Measurements from ENCODE around the gene ZNF407. TPM values are rescaled to one million over a fixed set of nuclear protein-coding genes. Genes with fewer than 3 reads are reported as not detected.
"Not testable (repeated sequence)": the region's sequence is repeated elsewhere in the genome, so short reads cannot be mapped to it uniquely, and the experiment has no call there.

Gene ZNF407
- total and polyA plus RNA-seq, 4 donors = 2.8 to 34.9 (median 9.5) TPM

DNA sequence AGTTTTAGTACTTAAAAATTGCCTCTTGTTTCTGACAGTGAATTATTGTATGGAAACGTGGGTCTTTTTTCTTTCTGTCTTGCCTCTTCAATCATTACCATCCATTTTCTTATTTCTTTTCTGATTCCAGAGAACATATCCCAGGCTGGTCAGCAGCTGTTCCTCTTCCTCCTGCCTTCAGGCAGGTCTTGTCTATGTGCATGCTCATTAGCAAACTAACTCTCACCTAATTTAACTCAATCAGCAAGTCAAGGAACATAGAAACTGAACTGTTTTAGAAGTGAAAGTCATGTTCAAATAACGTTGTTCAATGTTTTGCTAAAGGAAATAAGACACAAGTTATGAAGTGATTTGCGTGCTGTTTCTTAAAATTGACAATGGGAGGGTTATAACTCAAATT, 369.8 kb downstream of the ZNF407 start:
- no peak overlapping the region for H3K9ac ChIP-seq (ENCODE audit: insufficient read depth in 1 of 2, low read length in 2 of 2)
- DNase-seq = no peak
- H3K4me3 ChIP-seq = no peak overlapping the region
- no peaks in the 10 kb centered on the region for H3K36me3 ChIP-seq (ENCODE audit: control insufficient read depth in 4 of 4, insufficient read depth in 4 of 4, low read length in 4 of 4)
- no peak for ATAC-seq (ENCODE audit: insufficient read depth, low FRiP score)
- H3K27ac ChIP-seq (ENCODE audit: low read depth in 1 of 2, low read length in 1 of 2) = no peak overlapping the region
- H3K9me3 ChIP-seq (ENCODE audit: control insufficient read depth in 4 of 4, insufficient read depth in 3 of 4, low read length in 3 of 4) = peaks cover 0 to under 1% (median 0%) of the 10 kb centered on the region in 4 donors
- no peak for TF ChIP-seq CTCF (IDR thresholded peaks at IDR 0.05; ENCODE audit: control extremely low read depth, extremely low read depth)
- WGBS, 2 donors = 81 to 82% methylated on average over 3 of the region's 3 CpGs
- no peaks in the 10 kb centered on the region for H3K4me1 ChIP-seq (ENCODE audit: control insufficient read depth in 5 of 5, insufficient read depth in 5 of 5, low read length in 5 of 5)
- no peaks in the 10 kb centered on the region for H3K27me3 ChIP-seq (ENCODE audit: control insufficient read depth in 3 of 3, insufficient read depth in 3 of 3, low read length in 2 of 3)

GRCh38 chr18:74967979-74968378, 370.3 kb downstream of the ZNF407 start:
- 99 to 100% methylated on average over 2 of the region's 2 CpGs for WGBS, 2 donors
- Histone ChIP-seq H3K4me3 (no peak overlapping the region), H3K4me1 (ENCODE audit: control insufficient read depth in 5 of 5, insufficient read depth in 5 of 5, low read length in 5 of 5) (no peaks in the 10 kb centered on the region), H3K9me3 (ENCODE audit: control insufficient read depth in 4 of 4, insufficient read depth in 3 of 4, low read length in 3 of 4) (no peaks in the 10 kb centered on the region), H3K36me3 (ENCODE audit: control insufficient read depth in 4 of 4, insufficient read depth in 4 of 4, low read length in 4 of 4) (no peaks in the 10 kb centered on the region), H3K9ac (ENCODE audit: insufficient read depth in 1 of 2, low read length in 2 of 2) (no peak overlapping the region), H3K27ac (ENCODE audit: low read depth in 1 of 2, low read length in 1 of 2) (no peak overlapping the region), H3K27me3 (ENCODE audit: control insufficient read depth in 3 of 3, insufficient read depth in 3 of 3, low read length in 2 of 3) (no peaks in the 10 kb centered on the region)
- ATAC-seq (ENCODE audit: insufficient read depth, low FRiP score) = no peak
- DNase-seq = no peak
- no peak for TF ChIP-seq CTCF (IDR thresholded peaks at IDR 0.05; ENCODE audit: control extremely low read depth, extremely low read depth)

GRCh38 chr18:74971358-74971757, 373.7 kb downstream of the ZNF407 start:
- H3K27ac ChIP-seq (ENCODE audit: low read depth in 1 of 2, low read length in 1 of 2); H3K4me3 ChIP-seq; H3K4me1 ChIP-seq (ENCODE audit: control insufficient read depth in 5 of 5, insufficient read depth in 5 of 5, low read length in 5 of 5); H3K9me3 ChIP-seq (ENCODE audit: control insufficient read depth in 4 of 4, insufficient read depth in 3 of 4, low read length in 3 of 4); DNase-seq; ATAC-seq (ENCODE audit: insufficient read depth, low FRiP score); H3K36me3 ChIP-seq (ENCODE audit: control insufficient read depth in 4 of 4, insufficient read depth in 4 of 4, low read length in 4 of 4); H3K27me3 ChIP-seq (ENCODE audit: control insufficient read depth in 3 of 3, insufficient read depth in 3 of 3, low read length in 2 of 3); H3K9ac ChIP-seq (ENCODE audit: insufficient read depth in 1 of 2, low read length in 2 of 2): not testable (repeated sequence)
- 77 to 89% methylated on average over 4 of the region's 4 CpGs for WGBS, 2 donors

DNA sequence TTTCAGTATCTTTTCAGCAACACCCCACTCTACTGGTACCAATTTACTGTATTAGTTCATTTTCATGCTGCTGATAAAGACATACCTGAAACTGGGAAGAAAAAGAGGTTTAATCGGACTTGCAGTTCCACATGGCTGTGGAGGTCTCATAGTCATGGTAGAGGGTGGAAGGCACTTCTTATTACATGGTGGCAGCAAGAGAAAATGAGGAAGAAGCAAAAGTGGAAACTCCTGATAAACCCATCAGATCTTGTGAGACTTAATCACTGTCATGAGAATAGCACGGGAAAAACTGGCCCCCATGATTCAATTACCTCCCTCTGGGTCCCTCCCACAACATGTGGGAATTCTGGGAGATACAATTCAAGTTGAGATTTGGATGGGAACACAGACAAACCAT, 374.1 kb downstream of the ZNF407 start:
- H3K36me3 ChIP-seq (ENCODE audit: control insufficient read depth in 4 of 4, insufficient read depth in 4 of 4, low read length in 4 of 4); H3K4me1 ChIP-seq (ENCODE audit: control insufficient read depth in 5 of 5, insufficient read depth in 5 of 5, low read length in 5 of 5); H3K4me3 ChIP-seq; ATAC-seq (ENCODE audit: insufficient read depth, low FRiP score); DNase-seq; H3K27me3 ChIP-seq (ENCODE audit: control insufficient read depth in 3 of 3, insufficient read depth in 3 of 3, low read length in 2 of 3); H3K27ac ChIP-seq (ENCODE audit: low read depth in 1 of 2, low read length in 1 of 2); H3K9me3 ChIP-seq (ENCODE audit: control insufficient read depth in 4 of 4, insufficient read depth in 3 of 4, low read length in 3 of 4); H3K9ac ChIP-seq (ENCODE audit: insufficient read depth in 1 of 2, low read length in 2 of 2): not testable (repeated sequence)
- WGBS, 2 donors = 79 to 89% methylated on average over 2 of the region's 2 CpGs

GRCh38 chr18:74972354-74972753, 374.7 kb downstream of the ZNF407 start:
- DNase-seq (no peak), ATAC-seq (ENCODE audit: insufficient read depth, low FRiP score) (no peak)
- Histone ChIP-seq H3K9me3 (ENCODE audit: control insufficient read depth in 4 of 4, insufficient read depth in 3 of 4, low read length in 3 of 4) (peaks cover 0 to 2% (median 0%) of the 10 kb centered on the region in 4 donors), H3K27me3 (ENCODE audit: control insufficient read depth in 3 of 3, insufficient read depth in 3 of 3, low read length in 2 of 3) (no peaks in the 10 kb centered on the region), H3K9ac (ENCODE audit: insufficient read depth in 1 of 2, low read length in 2 of 2) (no peak overlapping the region), H3K4me3 (no peak overlapping the region), H3K36me3 (ENCODE audit: control insufficient read depth in 4 of 4, insufficient read depth in 4 of 4, low read length in 4 of 4) (no peaks in the 10 kb centered on the region), H3K27ac (ENCODE audit: low read depth in 1 of 2, low read length in 1 of 2) (no peak overlapping the region), H3K4me1 (ENCODE audit: control insufficient read depth in 5 of 5, insufficient read depth in 5 of 5, low read length in 5 of 5) (peaks cover 0 to 11% (median 0%) of the 10 kb centered on the region in 5 donors)
- TF ChIP-seq CTCF (IDR thresholded peaks at IDR 0.05; ENCODE audit: control extremely low read depth, extremely low read depth) = no peak
- 61 to 69% methylated on average over 1 of the region's 1 CpG for WGBS, 2 donors
